Right cardiac atrium (tissue), 5 donors: Measurements from ENCODE around the gene FSTL3. TPM values are rescaled to one million over a fixed set of nuclear protein-coding genes. Genes with fewer than 3 reads are reported as not detected.
"Not testable (repeated sequence)": the region's sequence is repeated elsewhere in the genome, so short reads cannot be mapped to it uniquely, and the experiment has no call there.

Source experiments
- ATAC-seq, 2 donors: fragments of 200-7000 bp; cut with Tn5 transposase; one replicate each; pipeline versions ENCODE4 v1.8.0 to v1.9.1; 2020; ENCODE audit warnings: moderate library complexity in 2 of 2, mild to moderate bottlenecking in 1 of 2
- DNase-seq, 3 donors: peaks; one replicate each; pipeline ENCODE4 v3.0.0-alpha.2; 2020
- H3K27ac ChIP-seq: one replicate; pipeline ENCODE4 v1.5.1; 2013; ENCODE audit warnings: mild to moderate bottlenecking, low read length, control low read depth, moderate library complexity
- H3K27me3 ChIP-seq: one replicate; pipeline ENCODE4 v1.6.1; 2013; ENCODE audit not compliant: control insufficient read depth, insufficient read depth
- H3K4me1 ChIP-seq: one replicate; pipeline ENCODE4 v1.6.1; 2013; ENCODE audit warnings: low read length; ENCODE audit not compliant: control insufficient read depth, insufficient read depth
- H3K4me3 ChIP-seq: one replicate; pipeline ENCODE4 v1.5.1; 2013; ENCODE audit warnings: low read length, control low read depth
- H3K9me3 ChIP-seq: one replicate; pipeline ENCODE4 v1.6.1; 2013; ENCODE audit warnings: low read length; ENCODE audit not compliant: control insufficient read depth
- WGBS: extraction: QIAGEN DNeasy Blood & Tissue Kit; methylation state at CpG from one replicate; pipeline ENCODE4 v1.1.7; 2013; 5-methylcytosine and 5-hydroxymethylcytosine counted together
- intact Hi-C, 4 donors: fragments of 100-400 bp; cut with DNase I; formaldehyde crosslinking; loops; one replicate each; pipeline versions ENCODE4 v1.11.0 to v1.14.0; 2022 to 2023
- polyA plus RNA-seq: library from polyadenylated mRNA; stranded (reverse); fragments of 200-250 nt; gene quantifications from one replicate; pipeline ENCODE4 v1.2.3, GENCODE V29; 2013
- total RNA-seq, 4 donors: library from RNA; stranded (reverse); fragmentation: NEBNext Ultra II Directional; extraction: Animal tissue kit (Norgen Biotek cat#: 25700); gene quantifications; one replicate each; pipeline ENCODE4 v1.2.1, GENCODE V29; 2021
- donor health status: healthy with polysubstance abuse.
- donor health status: DM: no; HTN: yes; CAD: no.
- donor health status: DM: no; HTN: no; CAD: no.
- donor health status: DM: no; HTN: yes; CAD: no; lungs with severe emphysema.
- donor health status: DM: yes; HTN: yes; CAD: no.

FSTL3 gene
- total and polyA plus RNA-seq, 5 donors: 47.1 to 110 (median 64.1) TPM

DNA sequence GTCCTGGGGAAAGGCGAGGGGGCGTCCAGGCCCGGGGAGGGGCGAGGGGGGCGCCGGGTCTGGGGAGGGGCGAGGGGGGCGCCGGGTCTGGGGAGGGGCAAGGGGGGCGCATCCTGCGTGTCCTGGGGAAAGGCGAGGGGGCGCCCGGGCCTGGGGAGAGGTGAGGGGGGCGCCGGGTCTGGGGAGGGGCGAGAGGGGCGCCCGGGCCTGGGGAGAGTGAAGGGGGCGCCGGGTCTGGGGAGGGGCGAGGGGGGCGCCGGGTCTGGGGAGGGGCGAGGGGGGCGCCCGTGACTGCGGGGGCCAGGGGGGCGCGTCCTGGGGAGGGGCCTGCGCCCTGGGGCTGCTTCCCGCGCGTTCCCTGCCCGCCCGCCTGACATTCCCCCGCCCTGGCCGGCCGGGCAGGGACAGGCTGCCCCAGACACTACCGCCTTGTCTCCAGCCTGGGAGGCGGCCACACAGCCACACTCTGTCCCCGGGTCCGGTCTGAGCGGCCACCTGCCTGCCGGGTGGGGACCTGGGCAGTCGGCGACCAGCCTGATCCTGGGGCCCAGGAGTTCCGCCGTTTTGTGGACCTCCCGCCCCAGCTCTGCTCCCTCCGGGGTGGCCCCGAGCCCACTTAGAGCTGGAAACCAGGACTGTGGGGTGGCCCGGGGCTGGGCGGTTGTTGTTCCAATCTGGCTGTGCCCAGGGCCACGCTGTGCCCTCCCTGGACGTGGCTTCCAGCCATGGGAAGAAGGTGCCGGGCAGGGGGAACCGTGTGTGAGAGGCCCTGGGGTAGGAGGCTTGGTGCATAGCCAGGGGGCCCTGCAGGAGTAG lies 44.4 kb downstream of the FSTL3 start:
- Histone ChIP-seq H3K27me3 (no peaks in the 10 kb centered on the region), H3K4me3 (no peak overlapping the region), H3K4me1 (no peaks in the 10 kb centered on the region), H3K27ac (peak overlapping the region; percentile 33), H3K9me3 (no peaks in the 10 kb centered on the region)
- ATAC-seq: peak; percentile 11 to 34
- peak in 2 of 3 donors; percentile 71 to 77 for DNase-seq
- intact Hi-C loops: no loop called here
- WGBS: 33% methylated on average over 58 of the region's 58 CpGs

DNA sequence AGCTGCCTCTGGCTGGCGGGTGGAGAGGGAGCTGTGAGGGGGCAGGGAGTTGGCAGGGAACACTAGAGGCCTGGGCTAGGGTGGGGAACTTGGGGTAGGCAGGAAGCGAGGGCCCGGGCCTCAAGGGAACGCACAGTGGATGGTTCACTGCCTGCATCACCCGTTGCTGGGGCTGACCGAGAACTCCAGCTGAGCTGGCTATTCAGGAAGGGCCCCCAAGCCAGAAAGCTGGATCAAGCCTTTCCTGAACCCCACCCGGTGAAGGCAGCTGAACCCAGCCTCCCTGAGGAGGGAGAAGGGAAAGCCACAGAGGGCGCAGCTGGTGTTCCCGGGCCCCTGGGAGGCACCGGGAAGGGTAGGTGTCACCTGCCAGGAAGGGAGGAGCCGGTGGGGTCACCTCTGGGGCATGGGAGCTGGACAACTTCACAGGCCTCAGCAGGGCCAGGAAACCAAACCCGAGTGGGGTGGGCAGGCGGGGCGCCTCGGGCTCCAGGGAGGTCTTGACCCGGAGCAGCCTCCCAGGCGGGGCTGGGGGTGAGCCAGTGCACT lies 46.4 kb downstream of the FSTL3 start:
- ATAC-seq (peak; percentile 25 to 74), DNase-seq (peak; percentile 86)
- Histone ChIP-seq H3K9me3 (no peaks in the 10 kb centered on the region), H3K4me1 (no peaks in the 10 kb centered on the region), H3K27me3 (no peaks in the 10 kb centered on the region), H3K27ac (no peak overlapping the region), H3K4me3 (no peak overlapping the region)
- 44% methylated on average over 17 of the region's 17 CpGs for WGBS
- intact Hi-C loops: no loop called here

DNA sequence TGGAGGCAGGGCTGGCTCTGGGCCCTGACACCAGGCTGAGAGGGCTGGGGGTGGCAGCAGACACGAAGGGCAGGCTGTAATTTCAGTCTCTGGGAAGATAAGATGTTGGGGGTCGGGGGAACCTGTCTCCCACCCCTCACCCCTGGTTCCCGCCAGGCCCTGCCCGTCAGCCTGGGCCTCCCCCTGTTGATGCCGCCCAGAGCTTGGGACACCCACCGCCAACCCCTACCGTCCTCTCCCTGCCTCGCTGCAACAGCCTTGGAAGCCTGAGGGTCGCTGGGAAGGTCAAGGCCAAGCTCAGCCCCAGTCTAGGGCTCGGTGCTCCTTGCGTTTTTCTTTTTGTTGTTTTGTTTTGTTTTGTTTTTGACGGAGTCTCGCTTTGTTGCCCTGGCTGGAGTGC lies 47.1 kb downstream of the FSTL3 start:
- no peak for ATAC-seq
- H3K4me1 ChIP-seq: no peaks in the 10 kb centered on the region
- no peak for DNase-seq
- no peaks in the 10 kb centered on the region for H3K27me3 ChIP-seq
- no peak overlapping the region for H3K27ac ChIP-seq
- 78% methylated on average over 13 of the region's 13 CpGs for WGBS
- H3K9me3 ChIP-seq: no peaks in the 10 kb centered on the region
- H3K4me3 ChIP-seq: no peak overlapping the region
- intact Hi-C loops: no loop called here

DNA sequence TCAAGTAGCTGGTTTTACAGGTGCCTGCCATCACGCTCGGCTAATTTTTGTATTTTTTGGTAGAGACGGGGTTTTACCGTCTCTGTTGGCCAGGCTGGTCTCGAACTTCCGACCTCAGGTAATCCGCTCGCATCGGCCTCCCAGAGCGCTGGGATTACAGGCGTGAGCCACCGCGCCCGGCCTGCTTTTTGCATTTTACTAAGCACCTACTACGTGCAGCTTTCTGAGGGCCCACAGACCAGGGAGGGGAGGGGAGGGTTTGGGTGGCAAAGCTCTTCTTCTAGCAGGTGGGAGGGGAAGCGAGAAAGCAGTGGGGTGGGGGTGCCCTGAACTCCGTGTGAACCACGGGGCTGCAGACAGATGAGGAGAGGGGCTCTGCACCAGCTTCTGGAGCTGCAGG lies 47.5 kb downstream of the FSTL3 start:
- no peak for ATAC-seq
- DNase-seq: no peak
- Histone ChIP-seq H3K9me3 (no peaks in the 10 kb centered on the region), H3K4me1 (no peaks in the 10 kb centered on the region), H3K4me3 (no peak overlapping the region), H3K27me3 (no peaks in the 10 kb centered on the region), H3K27ac (no peak overlapping the region)
- intact Hi-C loops: no loop called here
- WGBS: 93% methylated on average over 18 of the region's 18 CpGs

DNA sequence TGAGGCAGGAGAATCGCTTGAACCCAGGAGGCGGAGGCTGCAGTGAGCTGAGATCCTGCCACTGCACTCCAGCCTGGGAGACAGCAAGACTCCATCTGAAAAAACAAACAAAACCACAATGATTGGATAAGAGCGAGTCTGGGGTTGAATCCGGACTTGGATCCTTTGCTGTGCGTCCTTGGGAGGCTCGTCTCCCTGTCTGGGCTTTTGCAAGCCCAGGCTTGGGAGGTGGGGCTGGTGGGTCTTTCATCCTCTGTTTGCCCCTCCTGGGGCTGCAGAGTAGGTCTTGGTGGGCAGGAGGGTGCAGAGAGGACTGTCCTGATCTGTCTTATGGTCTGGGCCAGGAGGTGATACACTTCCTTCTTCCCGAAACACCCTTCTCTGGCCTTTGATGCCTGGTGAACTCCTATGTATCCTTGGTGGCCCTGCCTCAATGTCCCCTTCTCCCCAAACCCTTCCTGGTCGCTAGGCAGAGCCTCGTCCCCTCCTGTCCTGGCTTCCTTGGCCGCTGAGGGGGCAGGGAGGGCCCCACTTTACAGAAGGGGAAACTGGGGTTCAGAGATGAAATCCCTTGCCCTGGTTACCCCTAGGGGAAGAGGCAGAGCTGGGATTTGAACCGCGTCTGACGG lies 49.4 kb downstream of the FSTL3 start:
- no peaks in the 10 kb centered on the region for H3K9me3 ChIP-seq
- H3K4me1 ChIP-seq: no peaks in the 10 kb centered on the region
- no peak overlapping the region for H3K4me3 ChIP-seq
- ATAC-seq (no peak), DNase-seq (no peak)
- WGBS: 94% methylated on average over 13 of the region's 13 CpGs
- intact Hi-C loops: no loop called here
- no peak overlapping the region for H3K27ac ChIP-seq
- no peaks in the 10 kb centered on the region for H3K27me3 ChIP-seq

DNA sequence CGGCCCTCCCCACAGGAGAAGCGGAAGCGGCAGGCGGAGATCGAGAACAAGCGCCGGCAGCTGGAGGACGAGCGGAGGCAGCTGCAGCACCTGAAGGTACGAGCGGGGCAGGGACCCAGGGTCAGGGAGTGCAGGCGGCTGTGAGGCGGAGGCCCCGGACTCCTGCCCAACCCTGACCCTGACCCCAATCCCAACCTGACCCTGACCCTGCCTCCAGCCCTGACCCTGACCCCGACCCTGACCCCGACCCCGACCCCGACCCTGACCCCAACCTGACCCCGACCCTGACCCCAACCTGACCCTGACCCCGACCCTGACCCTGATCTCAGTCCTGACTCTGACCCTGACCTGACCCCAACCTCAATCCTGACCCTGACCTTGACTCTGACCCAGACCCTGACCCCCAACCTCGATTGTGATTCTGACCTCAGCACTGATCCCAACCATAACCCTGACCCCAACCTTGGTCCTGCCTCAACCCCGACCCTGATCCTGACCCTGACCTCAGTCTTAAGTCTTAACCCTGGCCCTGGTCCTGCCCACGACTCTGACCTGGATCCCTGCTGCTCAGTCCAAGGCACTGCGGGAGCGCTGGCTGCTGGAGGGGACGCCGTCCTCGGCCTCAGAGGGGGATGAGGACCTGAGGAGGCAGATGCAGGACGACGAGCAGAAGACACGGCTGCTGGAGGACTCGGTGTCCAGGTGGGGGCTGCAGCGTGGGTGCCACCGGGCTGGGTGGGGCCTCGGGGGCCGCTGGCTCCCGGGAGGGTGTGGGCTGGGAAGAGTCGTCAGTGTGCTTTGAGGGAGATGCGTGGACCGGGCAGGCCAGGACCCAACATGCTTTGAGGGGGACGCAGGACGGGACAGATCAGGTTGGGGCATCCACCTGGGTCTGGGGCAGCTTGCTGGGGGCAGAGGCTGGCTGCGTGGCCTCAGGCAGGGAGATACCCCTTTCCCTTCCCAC lies 51.1 kb downstream of the FSTL3 start:
- intact Hi-C loops: no loop called here
- Histone ChIP-seq H3K4me3 (no peak overlapping the region), H3K4me1 (no peaks in the 10 kb centered on the region), H3K27me3 (no peaks in the 10 kb centered on the region), H3K9me3 (no peaks in the 10 kb centered on the region), H3K27ac (peak overlapping the region; percentile 62)
- WGBS: 71% methylated on average over 43 of the region's 43 CpGs
- ATAC-seq (peak; percentile 1 to 6), DNase-seq (no peak)

DNA sequence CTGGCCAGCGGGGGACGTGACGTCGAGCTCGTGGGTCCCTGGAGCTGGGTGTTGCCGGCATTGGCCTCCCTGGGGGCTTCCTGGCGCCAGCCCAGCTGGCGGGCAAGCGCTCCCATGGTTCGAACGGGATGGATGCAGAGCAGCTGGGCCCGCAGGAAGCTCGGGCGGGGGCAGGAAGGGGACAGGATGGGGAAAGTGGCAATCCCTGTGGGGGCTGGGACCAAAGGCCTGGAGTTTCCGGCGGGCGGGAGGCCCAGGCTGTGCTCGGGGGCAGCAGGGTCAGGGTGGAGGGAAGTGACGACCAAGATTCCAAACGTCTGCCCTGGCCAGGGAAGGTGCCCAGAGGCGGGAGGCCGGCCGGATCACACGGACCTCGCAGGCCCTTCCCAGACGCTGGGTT lies 51.8 kb downstream of the FSTL3 start:
- DNase-seq (peak; percentile 92 to 96 (median 93)), ATAC-seq (peak; percentile 90)
- H3K9me3 ChIP-seq: no peaks in the 10 kb centered on the region
- peak overlapping the region; percentile 62 for H3K27ac ChIP-seq
- intact Hi-C loops: no loop called here
- no peak overlapping the region for H3K4me3 ChIP-seq
- no peaks in the 10 kb centered on the region for H3K4me1 ChIP-seq
- H3K27me3 ChIP-seq: no peaks in the 10 kb centered on the region
- 33% methylated on average over 26 of the region's 26 CpGs for WGBS

DNA sequence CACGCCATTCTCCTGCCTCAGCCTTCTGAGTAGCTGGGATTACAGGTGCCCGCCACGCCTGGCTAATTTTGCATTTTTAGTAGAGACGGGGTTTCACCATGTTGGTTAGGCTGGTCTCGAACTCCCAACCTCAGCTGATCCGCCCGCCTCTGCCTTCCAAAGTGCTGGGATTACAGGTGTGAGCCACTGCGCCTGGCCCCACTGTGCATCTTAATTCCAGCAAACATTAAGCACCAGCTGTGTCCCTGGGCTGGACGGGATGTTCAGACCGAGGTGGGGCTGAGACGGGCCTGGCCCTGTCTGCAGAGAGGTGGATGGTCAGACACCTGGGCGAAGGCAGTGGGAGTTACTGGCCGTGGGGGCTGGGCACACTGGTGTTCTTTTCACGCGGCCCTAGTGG lies 53.4 kb downstream of the FSTL3 start:
- H3K27ac ChIP-seq, H3K4me3 ChIP-seq, H3K9me3 ChIP-seq, ATAC-seq, intact Hi-C loops, H3K27me3 ChIP-seq, H3K4me1 ChIP-seq, DNase-seq: not testable (repeated sequence)
- WGBS: 82% methylated on average over 15 of the region's 15 CpGs

DNA sequence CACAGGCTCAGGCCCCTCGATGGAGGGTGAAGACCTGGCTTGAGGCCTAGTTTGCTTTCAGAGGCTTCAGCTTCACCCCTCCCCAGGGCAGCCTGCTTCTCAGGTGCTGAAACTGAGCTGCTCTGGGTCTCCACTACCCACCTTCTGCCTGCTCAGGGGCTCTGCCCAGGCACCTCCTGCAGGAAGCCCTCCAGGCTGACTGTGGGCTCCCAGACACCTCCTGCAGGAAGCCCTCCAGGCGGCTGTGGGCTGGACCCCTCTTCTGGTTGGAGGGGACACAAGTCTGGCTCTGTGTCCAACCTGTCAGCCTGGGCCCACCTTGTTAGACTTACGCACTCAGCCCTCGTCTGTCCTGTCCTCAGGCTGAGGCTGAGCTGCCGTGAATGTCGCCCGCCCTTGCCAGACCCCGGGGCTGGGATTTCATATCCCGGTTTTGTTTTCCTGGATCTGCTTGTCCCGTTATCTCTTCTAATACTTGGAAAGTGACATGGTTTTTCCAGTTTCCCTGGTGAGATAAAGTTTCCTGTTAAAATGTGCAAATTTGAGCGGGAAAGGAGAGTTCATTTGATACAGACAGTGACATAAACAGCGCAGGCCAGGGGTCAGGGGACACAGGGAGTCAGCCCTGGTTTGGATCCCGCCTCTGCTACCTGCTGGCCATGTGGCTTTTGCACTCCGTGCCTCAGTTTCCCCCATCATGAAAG lies 53.9 kb downstream of the FSTL3 start:
- DNase-seq: peak in 1 of 3 donors; percentile 77
- 48% methylated on average over 14 of the region's 14 CpGs for WGBS
- Histone ChIP-seq H3K27me3 (no peaks in the 10 kb centered on the region), H3K9me3 (no peaks in the 10 kb centered on the region), H3K4me1 (no peaks in the 10 kb centered on the region), H3K27ac (peak overlapping the region; percentile 30), H3K4me3 (no peak overlapping the region)
- intact Hi-C loops: loop anchor here in 1 of 4 donors (5.0 kb wide), 1 partner anchor 63 kb away; no protein-coding TSS in a partner anchor
- peak in 1 of 2 donors; percentile 35 for ATAC-seq

DNA sequence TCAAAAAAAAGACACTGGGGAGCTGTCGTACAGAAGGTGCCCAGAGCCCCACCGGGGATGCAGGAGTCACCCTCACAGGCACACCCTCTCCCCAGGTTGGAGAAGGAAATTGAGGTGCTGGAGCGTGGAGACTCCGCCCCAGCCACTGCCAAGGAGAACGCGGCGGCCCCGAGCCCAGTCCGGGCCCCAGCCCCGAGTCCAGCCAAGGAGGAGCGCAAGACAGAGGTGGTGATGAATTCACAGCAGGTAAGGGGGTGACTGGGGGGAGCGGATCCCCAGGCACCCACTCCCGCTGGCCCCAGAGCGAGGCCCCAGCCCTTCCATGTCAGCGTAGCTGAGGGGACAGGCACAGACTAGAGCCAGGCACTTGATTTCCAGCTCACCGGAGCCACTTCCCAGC lies 54.8 kb downstream of the FSTL3 start:
- no peaks in the 10 kb centered on the region for H3K4me1 ChIP-seq
- intact Hi-C loops: loop anchor here in 1 of 4 donors (5.0 kb wide), 1 partner anchor 64 kb away; no protein-coding TSS in a partner anchor
- H3K27me3 ChIP-seq: no peaks in the 10 kb centered on the region
- DNase-seq (no peak), ATAC-seq (no peak)
- no peak overlapping the region for H3K4me3 ChIP-seq
- 90% methylated on average over 16 of the region's 16 CpGs for WGBS
- no peak overlapping the region for H3K27ac ChIP-seq
- H3K9me3 ChIP-seq: no peaks in the 10 kb centered on the region
